HEK293T (cell line): ENCODE data around the gene GAL3ST2.

Source experiments
- BHLHE40 ChIP-seq: fragments of 450-650 bp; IDR thresholded peaks from 2 replicates; pipeline ENCODE4 v1.6.1; 2016; ENCODE audit warnings: mild to moderate bottlenecking, moderate library complexity, borderline replicate concordance
- CTBP1 ChIP-seq: fragments of 450-650 bp; IDR thresholded peaks from 2 replicates; pipeline ENCODE4 v1.6.1; 2016; ENCODE audit warnings: borderline replicate concordance
- ELF4 ChIP-seq: fragments of 450-650 bp; IDR thresholded peaks from 2 replicates; pipeline ENCODE4 v1.6.1; 2017; ENCODE audit warnings: antibody characterized with exemption
- FOXK2 ChIP-seq: fragments of 450-650 bp; IDR thresholded peaks from 2 replicates; pipeline ENCODE4 v1.6.1; 2016; ENCODE audit warnings: mild to moderate bottlenecking
- FOXM1 ChIP-seq: fragments of 450-650 bp; IDR thresholded peaks from 2 replicates; pipeline ENCODE4 v1.6.1; 2017; ENCODE audit warnings: mild to moderate bottlenecking, borderline replicate concordance
- HDGF ChIP-seq: fragments of 450-650 bp; IDR thresholded peaks from 2 replicates; pipeline ENCODE4 v1.6.1; 2017; ENCODE audit warnings: antibody characterized with exemption, borderline replicate concordance
- NFRKB ChIP-seq: fragments of 450-650 bp; IDR thresholded peaks from 2 replicates; pipeline ENCODE4 v1.6.1; 2016; ENCODE audit warnings: mild to moderate bottlenecking, moderate library complexity
- PKNOX1 ChIP-seq: fragments of 450-650 bp; IDR thresholded peaks from 2 replicates; pipeline ENCODE4 v1.6.1; 2016
- SP1 ChIP-seq: fragments of 450-650 bp; IDR thresholded peaks from 2 replicates; pipeline ENCODE4 v1.6.1; 2017
- SUZ12 ChIP-seq: fragments of 450-650 bp; IDR thresholded peaks from 2 replicates; pipeline ENCODE4 v1.6.1; 2016; ENCODE audit warnings: mild to moderate bottlenecking
- TARDBP ChIP-seq: fragments of 450-650 bp; IDR thresholded peaks from 2 replicates; pipeline ENCODE4 v1.6.1; 2016
- ZNF384 ChIP-seq: fragments of 450-650 bp; IDR thresholded peaks from 2 replicates; pipeline ENCODE4 v1.6.1; 2016

- no peak for TF ChIP-seq ELF4
- no peak for TF ChIP-seq NFRKB
- no peak for TF ChIP-seq PKNOX1
- TF ChIP-seq TARDBP = no peak
- TF ChIP-seq SP1 = no peak
- no peak for TF ChIP-seq FOXM1
- no peak for TF ChIP-seq ZNF384
- no peak for TF ChIP-seq SUZ12
- TF ChIP-seq FOXK2 = no peak
- no peak for TF ChIP-seq HDGF
- TF ChIP-seq CTBP1 = no peak
- TF ChIP-seq BHLHE40 = no peak
These were observed 38.2 kb downstream of the GAL3ST2 start for GRCh38 chr2:241814643-241815476.
